Endometrium (tissue), 2 donors: ENCODE data around the gene DCTN4.

Experiments used
- FAIRE-seq: peaks from 2 replicates; lab custom pipeline; 2012; peaks lifted over from hg19 to GRCh38; lab: Jason Lieb, UNC
- donor health status: control.
- donor health status: control.

DCTN4 gene

DNA sequence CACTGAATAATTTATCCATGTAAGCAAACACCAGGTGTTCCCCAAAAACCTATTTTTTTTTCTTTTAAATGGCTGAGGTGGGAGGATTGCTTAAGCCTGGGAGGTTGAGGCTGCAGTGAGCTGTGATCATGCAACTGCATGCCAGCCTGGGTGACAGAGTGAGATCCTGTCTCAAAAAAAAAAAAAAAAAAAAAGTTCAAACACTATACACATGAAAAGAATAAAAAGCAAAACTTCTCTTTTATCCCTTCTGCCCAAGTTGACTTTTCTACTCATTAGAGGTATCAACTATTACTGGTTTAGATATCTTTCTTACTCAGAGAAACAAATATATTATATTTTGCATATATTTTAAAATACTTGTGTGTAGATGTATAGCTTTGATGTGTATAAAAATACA is 17.8 kb downstream of the DCTN4 start:
- FAIRE-seq = no peak

DNA sequence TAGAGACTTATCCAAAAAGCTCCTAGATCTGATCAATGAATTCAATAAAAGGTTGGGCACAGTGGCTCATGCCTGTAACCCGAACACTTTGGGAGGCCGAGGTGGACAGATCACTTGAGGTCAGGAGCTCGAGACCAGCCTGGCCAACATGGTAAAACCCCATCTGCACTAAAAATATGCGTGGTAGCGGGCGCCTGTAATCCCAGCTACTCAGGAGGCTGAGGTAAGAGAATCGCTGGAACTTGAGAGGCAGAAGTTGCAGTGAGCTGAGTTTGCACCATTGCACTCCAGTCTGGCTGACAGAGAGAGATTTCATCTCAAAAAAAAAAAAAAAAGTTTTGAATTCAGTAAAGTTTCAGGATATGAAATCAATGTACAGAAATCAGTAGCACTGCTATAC is 20.0 kb downstream of the DCTN4 start:
- FAIRE-seq = no peak

DNA sequence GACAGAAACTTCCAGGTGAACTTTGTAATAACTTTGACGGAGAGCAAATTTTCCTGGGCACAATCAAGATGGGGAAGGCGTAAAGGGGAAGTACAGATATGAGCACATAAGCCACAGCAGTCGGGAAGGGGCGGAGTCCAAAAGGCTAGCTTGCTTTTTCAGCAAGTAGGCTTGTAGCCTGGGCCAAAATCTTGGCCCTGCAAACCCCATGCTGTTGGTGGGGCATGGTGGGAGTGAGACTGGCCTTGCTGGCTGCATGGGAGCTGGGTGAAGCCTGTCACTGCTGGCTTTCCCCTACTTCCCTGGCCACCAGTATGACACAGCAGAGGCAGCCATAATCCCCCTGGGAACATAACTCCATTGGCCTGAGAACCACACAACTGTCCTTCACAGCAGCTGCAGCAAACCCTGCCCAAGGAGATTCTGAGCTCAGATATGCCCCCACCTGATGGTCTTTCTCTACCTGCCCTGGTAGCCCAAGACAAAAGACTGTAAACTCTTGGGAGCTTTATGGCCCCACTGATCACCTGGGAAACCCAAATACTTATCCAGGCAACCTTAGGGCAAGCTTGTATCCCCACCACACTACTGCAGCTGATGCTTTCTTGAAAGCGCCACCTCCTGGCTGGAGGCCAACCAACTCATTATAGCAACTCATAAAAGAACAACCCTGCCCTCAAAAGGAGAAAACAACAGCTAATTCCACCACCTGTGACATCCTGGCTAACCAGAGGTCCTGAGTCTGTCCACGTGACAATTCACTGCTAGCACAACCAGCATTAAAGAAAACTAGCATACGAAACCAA is 24.0 kb downstream of the DCTN4 start:
- FAIRE-seq = no peak

DNA sequence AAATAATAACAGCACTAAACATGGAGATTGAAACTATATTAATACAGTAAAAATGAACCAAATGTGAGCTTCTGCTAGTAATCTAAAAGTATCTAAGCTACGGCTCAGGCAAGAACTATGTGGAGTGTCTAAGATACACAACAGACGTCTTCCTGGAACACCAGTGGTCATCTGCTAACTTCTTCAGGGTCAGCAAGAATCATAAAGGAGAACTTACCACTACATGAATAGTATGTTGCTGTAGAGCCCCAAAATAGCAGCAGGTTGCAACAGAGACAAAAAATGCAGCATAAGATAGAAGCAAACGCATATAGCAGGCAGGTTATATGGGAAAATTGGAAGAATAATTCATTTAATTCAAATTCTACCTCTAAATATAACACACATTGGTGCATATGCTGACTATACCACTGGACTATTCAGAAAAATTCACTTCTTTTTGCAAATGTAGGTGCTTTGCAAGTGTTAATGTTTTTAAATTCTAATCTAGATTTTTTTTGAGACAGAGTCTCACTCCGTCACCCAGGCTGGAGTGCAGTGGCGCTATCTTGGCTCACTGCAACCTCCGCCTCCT is 27.1 kb downstream of the DCTN4 start:
- FAIRE-seq = no peak

DNA sequence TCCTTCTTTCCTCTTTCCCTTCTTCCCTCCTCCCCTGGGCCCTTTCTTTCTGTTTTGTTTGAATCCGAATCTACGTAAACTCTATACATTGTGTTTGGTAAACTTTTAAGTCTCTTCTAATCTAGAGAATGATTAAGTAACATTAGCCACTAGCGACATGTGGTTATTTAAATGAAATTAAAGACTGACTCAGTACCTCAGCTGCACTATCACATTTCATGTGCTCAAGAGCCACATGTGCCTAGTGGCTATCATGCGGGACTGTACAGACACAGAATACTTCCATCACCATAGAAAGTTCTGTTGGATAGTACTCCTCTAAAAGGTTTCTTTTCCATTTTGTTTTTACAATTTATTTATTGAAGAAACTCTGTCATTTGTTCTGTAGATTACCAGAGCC is 29.0 kb downstream of the DCTN4 start:
- FAIRE-seq = no peak

DNA sequence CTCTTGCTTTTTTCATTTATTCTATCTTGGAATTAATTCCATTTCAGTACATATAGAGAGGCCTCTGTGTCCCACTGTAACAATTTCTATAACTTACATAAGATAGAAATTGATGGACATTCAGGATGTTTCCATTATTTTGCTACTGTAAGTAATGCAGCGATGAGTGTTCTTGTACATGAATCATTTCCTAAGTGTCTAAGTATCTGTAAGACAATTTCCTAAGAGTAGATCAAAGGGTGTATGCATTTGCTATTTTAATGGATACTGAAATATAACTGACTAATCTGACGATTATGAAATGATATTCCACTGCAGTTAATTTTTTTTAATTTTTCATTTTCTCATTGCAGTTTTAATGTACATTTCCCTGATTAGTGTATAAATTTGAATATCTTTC is 35.0 kb downstream of the DCTN4 start:
- FAIRE-seq = no peak

DNA sequence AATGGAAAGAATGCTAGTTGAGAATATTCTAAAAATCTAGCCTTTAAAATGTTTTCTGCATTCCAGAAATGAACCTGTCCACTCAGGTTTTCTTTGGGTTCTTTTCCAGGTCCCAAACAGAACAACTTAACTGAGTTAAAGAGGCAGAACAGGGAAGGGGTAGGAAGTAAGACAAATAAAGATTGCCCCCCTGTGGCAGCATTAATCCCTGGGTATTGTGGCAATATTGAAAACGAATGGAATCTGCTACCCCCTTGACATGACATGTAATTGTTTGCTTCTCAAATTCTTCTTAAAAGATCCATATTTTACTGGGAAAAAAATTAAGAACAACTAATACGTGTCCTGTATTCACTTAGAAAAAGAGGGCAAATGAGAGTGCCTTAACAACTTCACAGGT is 48.7 kb downstream of the DCTN4 start:
- FAIRE-seq = no peak

DNA sequence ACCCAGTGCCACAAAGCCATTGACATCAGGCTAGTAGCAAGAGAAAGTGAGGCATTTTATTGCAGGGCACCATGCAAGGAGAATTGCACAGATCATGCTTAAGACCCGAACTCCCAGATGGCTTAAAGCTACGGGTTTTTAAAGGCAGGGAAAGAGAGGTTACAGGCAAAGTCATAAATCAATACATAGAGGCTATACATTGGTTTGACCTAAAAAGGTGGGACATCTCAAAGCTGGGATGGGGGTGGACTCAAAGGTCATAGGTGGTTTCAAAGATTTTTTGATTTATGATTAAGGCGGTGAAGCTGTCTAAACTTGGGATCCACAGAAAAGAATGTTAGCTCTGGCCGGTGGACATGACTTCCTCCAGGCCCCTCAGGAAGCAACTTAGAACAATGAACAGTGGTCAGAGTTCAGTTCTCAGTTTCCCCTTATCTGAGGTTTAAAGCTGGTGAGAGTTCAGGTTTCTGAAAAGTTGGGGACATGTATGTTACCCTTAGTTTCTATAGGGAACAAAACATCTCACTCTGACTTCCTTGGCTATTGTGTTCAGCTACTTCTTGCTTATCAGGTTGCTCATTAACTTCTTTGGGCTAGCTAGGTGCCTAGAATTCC is 51.9 kb downstream of the DCTN4 start:
- no peak for FAIRE-seq

DNA sequence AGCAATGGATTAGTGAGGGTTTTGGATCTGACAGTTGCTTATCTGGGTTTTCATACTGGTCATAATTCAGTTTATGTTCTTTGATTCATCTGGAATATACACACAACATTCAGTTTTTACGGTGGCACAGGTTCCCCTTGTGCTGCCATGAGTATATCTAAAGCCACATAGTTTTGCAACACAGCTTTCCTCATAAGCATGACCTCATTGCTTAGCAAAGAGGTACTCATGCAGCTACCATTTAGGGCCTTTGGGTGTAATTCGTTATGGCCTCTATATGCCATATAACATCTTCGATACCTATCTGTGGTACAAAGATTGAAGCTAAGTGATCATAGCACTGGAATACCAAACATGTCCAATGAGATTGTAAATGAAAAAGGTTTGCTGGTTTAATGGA is 55.1 kb downstream of the DCTN4 start:
- FAIRE-seq = no peak

DNA sequence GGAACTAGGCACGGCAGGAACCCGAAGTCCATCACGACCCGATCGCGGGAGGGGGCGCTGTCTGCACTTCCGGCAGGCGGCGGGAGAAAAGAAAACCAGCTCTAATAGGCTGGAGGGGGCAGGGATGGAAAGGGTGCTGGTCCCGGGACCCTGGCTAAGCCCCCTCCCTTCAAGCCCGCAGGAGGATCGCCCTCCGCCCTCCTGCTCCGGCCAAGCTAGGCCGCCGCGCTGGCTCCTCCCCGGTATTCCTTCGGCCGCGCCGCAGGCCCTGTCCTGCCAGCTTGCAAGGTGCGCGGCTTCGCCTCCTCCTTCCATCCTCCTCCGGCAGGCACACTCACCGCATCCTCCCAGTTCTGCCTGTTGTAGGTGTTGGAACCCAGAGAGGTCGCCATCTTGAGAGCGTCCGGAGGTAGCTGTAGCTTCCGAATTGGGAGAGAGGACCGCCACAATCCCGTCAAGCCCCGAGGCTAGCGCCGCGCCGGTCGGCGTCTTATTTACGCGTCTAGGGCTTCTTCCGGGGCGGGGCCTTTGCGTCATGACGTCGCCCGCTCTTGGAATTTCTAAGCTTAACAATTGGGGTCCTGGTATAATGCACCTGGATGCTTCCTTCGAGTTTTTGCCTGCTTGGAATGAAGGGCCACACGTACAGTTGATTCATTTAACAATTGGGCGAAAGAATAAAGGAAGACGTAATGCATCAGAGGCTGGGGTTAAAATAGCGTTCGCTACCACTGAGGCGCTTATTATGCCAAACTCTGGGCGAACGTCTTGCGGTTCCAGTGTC is 58.0 kb downstream of the DCTN4 start, which contains the start of gene RBM22:
TSS of gene RBM22 (minus strand) at position 469 of the 784 bp plus-strand sequence. CDS start at position 392, 77 bp downstream.
- FAIRE-seq = peak; percentile 76

DNA sequence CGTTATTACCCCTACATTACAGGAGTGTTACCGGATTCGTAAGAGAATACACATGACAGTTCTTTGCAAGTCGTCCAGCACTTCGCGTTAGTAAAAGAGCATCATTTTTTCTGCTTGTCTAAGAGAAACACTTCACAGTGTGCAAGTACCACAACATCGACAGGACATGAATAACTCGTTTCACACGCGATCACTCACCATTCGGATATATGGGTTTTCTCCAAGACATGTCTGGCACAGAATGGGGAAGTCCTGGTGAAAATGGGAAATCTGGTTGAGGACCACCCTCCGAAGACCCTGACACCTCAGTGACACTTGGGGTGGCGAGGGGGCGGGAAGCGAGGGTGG is 58.6 kb downstream of the DCTN4 start:
- FAIRE-seq = no peak

DNA sequence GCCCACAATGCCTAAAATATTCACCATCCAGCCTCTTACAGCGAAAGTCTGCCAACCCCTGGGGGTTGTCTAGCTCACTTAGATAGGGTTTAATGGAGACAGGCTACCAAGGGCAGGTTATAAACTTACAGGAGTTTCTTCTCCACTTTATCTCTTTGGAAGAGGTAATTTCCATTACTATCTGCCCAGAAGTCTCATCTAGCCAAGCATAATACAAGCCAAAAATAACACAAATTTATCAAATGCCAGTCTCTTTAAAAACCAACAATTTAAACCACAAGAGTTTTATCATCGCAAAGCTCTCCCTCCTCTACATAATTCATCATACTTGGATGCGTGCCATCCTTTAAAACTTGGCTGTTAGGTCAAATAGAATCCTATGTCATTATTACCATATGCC is 64.2 kb downstream of the DCTN4 start:
- FAIRE-seq = no peak

DNA sequence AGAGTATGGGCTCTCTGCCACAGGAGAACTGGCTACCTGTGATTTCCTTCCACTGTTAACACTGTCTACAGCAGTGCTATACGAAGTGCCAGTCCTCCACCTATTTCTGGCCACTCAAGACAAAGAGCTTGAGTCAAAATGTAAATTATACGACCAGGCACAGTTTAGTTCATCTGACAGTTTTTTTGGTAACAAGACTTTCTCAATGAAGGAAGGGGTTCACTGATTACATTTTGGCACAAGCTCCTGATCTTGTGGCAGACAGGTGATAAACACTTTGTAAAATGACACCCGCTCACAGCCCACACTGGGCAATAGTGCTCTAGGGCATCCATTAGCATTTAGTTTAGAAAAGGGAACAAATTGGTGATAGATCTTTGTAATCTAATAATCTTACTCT is 66.5 kb downstream of the DCTN4 start:
- FAIRE-seq = no peak

DNA sequence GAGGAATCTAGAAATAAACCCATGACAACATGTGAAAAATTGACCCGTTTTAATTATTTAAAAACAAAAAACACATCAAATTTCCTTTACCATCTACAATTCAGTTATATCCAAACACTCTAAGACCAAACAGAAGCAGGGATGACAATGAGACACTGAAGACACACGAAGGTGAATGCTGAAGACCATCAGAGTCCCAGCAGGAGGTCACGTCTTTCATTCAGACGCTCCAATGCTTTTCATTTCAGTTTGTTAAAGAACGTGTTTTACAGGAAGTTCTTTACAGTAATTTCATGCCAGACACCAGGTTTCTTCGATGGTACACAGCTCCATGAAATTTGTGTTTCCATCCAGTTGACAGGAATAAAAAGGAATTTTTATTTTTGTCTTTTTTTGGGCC is 68.1 kb downstream of the DCTN4 start:
- no peak for FAIRE-seq

DNA sequence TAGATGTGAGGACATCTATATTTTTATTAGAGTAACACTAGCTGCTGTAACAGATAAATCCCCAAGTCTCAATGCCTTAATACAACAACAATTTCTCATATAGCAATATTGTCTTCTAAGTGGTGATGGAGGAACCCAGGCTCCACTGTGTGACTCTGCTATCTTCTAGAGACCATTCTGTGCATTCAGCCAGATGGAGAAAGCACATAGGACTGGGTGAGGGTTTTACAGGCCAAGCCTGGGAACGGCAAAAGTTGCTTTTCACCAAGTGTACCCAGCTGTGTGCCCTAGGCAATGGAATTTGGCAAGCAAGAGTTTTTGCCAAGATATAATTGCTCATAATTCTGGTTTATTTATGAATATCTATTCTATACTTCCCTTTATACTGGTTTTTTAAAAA is 69.7 kb downstream of the DCTN4 start:
- FAIRE-seq = no peak

DNA sequence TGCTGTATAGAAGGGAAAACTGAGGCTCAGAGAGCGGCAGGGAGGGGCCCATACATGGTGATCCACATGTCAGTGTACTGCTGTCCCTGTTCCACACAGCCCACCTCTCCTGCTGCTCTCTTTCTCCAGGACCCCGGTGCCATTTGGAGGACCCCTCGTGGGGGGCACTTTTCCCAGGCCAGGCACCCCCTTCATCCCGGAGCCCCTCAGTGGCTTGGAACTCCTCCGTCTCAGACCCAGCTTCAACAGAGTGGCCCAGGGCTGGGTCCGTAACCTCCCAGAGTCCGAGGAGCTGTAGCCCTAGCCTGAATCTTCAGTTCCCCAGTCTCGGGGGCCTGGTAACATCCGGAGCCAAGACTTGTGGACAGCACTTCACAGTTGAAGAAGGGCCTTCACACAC is 82.2 kb downstream of the DCTN4 start:
- no peak for FAIRE-seq

DNA sequence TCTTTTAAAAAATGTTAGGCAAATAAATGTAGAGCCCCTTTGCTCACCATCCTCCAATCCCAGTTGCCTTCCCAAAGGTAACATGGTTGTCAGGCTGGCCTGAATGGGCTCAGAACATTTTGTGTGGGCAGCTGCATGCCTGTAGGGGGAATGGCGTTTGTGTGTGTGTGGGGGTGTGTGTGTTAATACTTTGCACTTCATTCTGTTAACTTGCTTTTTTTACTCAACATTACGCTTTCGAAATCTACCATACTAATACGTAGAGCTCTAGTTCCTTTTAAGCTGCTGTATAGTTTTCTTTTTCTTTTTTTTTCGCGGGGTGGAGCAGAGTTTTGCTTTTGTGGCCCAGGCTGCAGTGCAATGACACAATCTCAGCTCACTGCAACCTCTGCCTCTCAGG is 83.7 kb downstream of the DCTN4 start:
- no peak for FAIRE-seq

DNA sequence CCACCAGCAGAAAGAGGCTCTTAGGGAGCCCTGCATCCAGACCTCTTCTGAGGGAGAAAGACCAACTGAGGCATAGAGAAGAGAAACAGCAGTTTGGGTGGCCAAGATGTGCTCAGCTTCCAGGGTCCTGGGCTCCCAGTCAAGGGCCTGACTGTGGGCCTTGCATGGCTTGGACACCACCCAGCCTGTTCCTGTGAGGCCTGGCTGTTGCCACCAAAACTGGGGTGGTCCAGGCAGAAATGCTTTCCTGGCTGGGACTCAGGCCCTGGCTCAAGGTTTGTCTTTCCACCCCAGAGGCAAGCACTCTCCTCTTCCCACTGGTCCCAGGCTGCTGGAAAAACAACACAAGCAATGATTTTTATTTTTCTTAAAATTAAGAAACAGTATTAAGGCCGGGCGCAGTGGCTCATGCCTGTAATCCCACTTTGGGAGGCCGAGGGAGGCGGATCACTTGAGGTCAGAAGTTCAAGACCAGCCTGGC is 84.4 kb downstream of the DCTN4 start:
- no peak for FAIRE-seq

DNA sequence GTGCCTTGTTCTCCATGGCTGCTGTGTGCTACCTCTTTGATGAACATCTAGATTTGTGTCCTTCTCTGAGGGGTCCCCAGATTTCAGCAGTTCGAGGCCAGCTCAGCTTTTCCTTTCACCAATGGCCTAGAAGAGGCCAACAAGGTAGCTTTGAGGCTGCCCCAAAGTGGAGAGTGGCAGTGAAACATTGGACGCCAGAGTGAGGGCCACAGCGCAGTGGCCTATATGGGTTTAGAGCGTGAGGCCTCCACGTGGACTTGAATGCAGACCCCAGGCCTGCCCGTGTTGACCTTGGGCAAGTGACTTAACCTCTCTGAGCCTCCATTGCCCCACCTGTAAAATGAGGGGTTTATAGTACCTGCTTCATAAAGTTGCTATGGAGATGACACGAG is 85.9 kb downstream of the DCTN4 start:
- FAIRE-seq = no peak

DNA sequence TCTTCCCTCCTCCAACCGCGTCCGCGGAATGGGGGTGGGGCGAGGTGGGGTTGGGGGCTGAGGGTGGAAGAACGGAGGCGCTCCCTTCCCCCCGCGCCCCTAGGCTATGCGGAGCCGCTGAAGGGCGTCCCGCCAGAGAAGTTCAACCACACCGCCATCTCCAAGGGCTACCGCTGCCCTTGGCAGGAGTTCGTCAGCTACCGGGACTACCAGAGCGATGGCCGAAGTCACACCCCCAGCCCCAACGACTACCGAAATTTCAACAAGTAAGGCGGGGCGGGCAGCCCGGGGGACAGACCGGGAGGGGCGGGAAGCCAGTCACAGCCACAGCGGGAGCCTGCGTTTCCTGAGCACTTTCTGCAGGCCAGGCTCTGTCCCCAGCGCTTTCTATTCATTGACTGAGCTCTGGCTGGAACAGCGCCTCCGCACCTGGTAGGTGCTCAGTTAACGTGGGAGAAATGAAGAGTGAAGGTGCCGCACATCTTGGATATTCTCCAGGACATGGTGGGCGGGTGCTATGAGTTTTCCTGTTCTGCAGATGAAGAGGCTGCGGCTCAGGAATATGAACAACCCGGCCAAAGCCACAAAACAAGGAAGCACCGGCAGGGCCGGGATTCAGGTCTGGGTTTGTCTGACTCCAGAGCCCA is 86.5 kb downstream of the DCTN4 start:
- FAIRE-seq = no peak

DNA sequence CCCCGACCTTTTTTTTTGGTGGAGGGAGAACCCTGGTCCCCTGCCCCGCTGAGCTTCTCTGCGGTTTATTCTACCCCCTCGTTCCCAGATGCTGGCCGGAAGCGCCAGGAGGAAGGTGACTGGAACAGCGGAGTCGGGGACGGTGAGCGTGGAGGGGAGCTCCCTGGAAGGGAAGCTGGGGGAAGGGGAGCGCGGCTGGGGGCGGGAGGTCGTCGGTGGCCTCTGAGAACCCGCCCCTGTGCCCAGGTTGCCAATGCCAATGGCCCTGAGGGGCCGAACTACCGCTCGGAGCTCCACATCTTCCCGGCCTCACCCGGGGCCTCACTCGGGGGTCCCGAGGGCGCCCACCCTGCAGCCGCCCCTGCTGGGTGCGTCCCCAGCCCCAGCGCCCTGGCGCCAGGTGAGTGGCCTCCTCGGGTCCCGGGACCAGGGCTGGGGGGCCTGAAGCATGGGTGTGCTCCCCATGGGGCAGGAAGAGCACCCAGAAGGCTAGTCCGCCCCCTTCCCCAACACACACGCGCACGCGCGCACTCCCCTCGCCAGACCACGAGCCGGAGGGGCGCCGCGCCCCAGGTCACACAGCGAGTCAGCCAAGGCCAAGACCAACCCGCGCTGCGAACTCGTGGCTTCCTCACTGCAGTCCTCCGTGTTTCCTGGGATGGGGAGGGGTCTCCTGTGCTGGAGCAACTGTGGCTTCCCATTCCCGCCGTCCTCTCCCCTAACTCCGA is 87.1 kb downstream of the DCTN4 start:
- no peak for FAIRE-seq

DNA sequence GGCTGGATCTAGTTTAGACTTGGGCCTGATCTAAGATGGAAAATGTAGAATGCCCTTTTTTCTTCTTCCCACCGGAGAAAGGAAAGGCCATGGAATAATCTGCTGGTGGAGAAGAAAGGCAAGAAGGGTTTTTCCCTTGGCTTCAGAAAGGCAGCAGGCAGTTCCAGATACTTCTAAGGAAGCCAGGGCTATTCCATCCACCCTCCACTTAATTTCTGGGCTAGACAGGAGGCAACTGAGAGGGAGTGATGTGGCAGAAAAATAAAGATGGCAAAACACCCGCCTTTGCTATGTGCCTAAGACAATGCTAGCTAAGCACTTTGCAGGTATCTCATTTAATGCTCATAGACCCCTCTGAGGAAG is 87.9 kb downstream of the DCTN4 start:
- no peak for FAIRE-seq
